H1 (cell line): ENCODE data around the gene ANAPC5. TPM values are rescaled to one million over a fixed set of nuclear protein-coding genes. Genes with fewer than 3 reads are reported as not detected.

ENCODE experiments used
- ASH2L ChIP-seq: fragments of 200-600, 300-600 bp; sonication (generic); IDR thresholded peaks from one replicate; pipeline ENCODE4 v1.7.1; 2017; ENCODE audit warnings: low read length
- CTCF ChIP-seq, 3 experiments: IDR thresholded peaks; 1 replicate in 2 of 3; 2 replicates in 1 of 3; pipeline versions ENCODE4 v1.5.1 to v1.6.1; 2011; ENCODE audit warnings: low read length in 3 of 3, mild to moderate bottlenecking in 3 of 3, inconsistent platforms in 2 of 3, low read depth in 1 of 3, moderate library complexity in 1 of 3; ENCODE audit not compliant: insufficient read depth in 1 of 3; ENCODE audit errors: control extremely low read depth in 1 of 3
- SP4 ChIP-seq: IDR thresholded peaks from 2 replicates; pipeline ENCODE4 v1.6.1; 2012; ENCODE audit warnings: low read length, inconsistent platforms
- YY1 ChIP-seq: IDR thresholded peaks from 2 replicates; pipeline ENCODE4 v1.6.1; 2011; ENCODE audit warnings: low read depth, mild to moderate bottlenecking, low read length
- ZNF274 ChIP-seq: IDR thresholded peaks from 2 replicates; pipeline ENCODE4 v1.7.0; 2012; ENCODE audit warnings: low read length, borderline replicate concordance; ENCODE audit errors: extremely low read depth
- polyA plus RNA-seq, 7 experiments: library from polyadenylated mRNA; depleted of rRNA in 3 of 7; stranded (reverse) in 5 of 7; unstranded in 2 of 7; fragments of >200 nt in 5 of 7; fragments of 200-250 nt in 2 of 7; gene quantifications; 1 replicate in 5 of 7; 2 replicates in 1 of 7; 4 replicates in 1 of 7; pipeline versions ENCODE4 v1.2.1 to v1.2.3, GENCODE V29; 2011 to 2013; ENCODE audit warnings: missing spikeins in 2 of 7, mixed read lengths in 2 of 7
- total RNA-seq: library from RNA; stranded (reverse); fragmentation: NEBNext Ultra II Directional; extraction: Animal tissue kit (Norgen Biotek cat#: 25700); gene quantifications from 2 replicates; pipeline ENCODE4 v1.2.1, GENCODE V29; 2021

Gene ANAPC5
- total and polyA plus RNA-seq, 2 of the 8 experiments (the other 6 are each of a cell fraction or from before 2014, with no cell fraction given), result 103 to 127 TPM

GRCh38 chr12:121267822-121268221 lies 84.4 kb downstream of the ANAPC5 start (continued):
- no peak for TF ChIP-seq CTCF (IDR thresholded peaks at IDR 0.05; ENCODE audit: control extremely low read depth in 1 of 3, insufficient read depth in 1 of 3, low read depth in 1 of 3, low read length in 3 of 3)
- TF ChIP-seq SP4, result no peak
- no peak for TF ChIP-seq YY1
- no peak for TF ChIP-seq ASH2L
- no peak for TF ChIP-seq ZNF274
